ENCODE data around the gene SLC34A1. TPM values are rescaled to one million over a fixed set of nuclear protein-coding genes. Genes with fewer than 3 reads are reported as not detected.

Gene SLC34A1
- total RNA-seq, 1 donor from 2014 or later = not detected

DNA sequence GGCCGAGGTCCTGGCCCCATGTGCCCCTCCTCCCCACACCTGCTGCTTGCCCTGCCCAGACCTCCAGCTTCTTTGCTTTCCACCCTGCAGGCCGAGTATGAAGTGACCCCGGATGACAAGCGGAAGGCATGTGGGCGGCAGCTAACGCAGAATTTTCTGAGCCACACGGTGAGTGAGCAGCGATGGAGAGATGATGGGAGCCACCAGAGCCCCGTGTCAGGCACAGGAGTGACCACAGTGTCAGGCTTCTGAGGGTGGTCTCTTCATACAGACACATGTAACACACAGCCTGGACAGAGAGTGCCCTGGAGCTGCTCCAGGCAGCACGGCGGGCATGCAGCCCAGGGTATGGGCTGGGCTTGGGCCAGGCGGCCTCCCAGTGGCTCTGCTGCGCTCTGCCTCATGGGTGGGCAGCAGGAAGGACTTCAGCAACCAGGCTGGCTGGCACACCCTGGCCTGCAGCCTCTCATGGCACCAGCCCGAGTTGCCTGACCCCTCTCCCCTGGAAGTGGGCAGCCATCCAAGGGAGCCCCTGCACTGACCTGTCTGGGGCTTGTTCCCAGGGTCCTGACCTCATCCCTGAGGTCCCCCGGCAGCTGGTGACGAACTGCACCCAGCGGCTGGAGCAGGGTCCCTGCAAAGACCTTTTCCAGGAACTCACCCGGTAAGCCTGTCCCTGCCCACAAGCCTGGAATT is 48.1 kb downstream of the SLC34A1 start:
- no peak for DNase-seq (ENCODE audit: low spot score)

DNA sequence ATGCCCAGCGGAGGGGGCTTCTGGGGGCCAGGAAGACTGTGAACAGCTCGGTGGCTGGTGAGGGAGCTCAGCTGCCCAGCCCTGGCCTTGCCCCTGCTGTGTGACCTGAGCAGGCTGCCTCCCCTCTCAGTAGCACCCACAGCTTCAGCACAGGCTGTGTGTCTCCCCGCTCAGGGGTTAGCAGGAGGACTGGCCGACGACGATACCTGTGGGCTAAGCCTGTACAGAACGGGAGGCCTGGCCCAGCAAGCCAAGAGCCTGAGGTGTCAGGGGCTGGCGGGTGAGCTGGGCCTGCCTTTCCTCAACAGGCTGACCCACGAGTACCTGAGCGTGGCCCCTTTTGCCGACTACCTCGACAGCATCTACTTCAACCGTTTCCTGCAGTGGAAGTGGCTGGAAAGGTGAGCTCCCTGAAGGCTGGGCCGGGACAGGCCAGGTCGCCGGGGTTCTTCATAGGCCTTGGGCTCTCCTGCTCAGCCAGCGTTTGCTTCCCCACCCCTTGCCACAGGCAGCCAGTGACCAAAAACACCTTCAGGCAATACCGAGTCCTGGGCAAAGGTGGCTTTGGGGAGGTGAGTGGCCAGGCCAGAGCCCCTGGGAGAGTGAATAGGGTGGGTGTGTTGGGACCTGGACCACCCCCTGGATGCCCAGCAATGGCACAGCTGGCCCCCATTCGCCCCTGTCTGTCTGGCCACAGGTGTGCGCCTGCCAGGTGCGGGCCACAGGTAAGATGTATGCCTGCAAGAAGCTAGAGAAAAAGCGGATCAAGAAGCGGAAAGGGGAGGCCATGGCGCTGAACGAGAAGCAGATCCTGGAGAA is 48.8 kb downstream of the SLC34A1 start:
- no peak for DNase-seq (ENCODE audit: low spot score)

DNA sequence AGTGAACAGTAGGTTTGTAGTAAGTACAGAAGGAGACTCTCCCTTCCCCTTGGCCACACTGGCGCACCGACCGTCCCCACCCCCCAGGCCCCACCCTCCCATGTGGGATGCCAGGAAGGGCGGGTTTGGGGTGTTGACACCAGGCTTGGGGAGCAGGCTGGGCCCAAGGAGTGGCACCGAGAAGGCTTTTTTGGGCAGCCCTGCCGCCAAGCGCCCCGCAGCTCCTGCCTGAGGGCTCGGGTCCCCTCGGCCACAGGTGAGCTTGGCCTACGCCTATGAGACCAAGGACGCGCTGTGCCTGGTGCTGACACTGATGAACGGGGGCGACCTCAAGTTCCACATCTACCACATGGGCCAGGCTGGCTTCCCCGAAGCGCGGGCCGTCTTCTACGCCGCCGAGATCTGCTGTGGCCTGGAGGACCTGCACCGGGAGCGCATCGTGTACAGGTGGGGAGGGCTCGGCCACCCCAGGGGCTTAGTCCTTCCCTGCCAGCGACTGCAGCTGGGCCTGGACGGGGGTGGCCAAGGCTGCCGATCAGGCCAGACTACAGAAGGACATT is 49.5 kb downstream of the SLC34A1 start:
- DNase-seq (ENCODE audit: low spot score) = no peak

DNA sequence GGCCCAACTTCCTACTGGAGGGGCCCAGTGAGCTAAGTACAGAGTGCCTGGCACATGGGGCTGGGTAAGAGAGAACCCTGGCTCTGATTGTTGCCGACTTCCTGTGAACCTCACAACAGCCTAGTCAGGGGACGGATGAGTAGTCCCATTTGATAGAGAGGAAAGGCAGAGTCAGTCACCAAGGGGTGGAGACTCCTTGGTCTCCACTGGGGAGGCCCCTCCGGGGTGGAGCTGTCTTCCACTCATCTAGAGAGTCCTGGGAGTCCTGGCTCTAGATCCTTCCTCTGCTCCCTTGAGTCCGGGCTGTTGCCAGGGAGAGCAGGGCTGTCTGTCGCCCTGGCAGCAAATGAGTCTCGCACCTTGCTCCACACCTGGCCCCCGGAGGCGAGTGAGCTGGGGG is 50.2 kb downstream of the SLC34A1 start:
- no peak for DNase-seq (ENCODE audit: low spot score)

DNA sequence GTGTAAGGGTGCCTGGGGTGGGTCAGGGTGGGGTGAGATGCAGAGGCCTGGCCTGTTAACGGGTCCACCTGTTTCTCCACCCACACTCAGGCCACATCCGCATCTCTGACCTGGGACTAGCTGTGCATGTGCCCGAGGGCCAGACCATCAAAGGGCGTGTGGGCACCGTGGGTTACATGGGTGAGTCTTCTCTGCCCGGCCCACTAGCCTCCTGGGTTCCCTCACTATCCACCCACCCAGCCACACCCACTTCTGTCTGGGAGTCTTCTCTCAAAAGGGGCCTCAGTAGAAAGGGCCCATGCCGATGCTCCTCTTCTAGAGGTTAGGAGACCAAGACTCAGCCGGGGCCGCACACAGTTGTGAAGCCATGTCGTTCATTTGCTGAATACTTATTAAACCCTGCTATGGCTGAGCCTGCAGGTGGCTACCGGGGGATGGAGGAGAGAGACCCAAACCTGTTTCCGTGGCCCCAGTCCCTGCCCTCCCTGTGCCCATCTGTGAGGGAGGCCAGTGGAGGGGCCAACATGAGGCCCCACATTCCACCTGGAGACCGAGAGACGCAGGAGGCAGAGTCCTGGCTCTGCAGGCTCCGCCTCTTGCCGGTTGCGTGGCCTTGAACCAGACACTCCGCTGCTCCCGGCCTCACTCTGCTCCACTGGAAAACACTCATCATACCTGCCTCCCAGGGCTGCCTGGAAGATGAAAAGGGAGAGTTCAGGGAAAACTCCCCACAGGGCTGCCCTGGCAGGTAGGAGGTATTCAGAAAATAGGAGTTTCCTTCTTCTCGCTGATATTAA is 50.9 kb downstream of the SLC34A1 start:
- no peak for DNase-seq (ENCODE audit: low spot score)

DNA sequence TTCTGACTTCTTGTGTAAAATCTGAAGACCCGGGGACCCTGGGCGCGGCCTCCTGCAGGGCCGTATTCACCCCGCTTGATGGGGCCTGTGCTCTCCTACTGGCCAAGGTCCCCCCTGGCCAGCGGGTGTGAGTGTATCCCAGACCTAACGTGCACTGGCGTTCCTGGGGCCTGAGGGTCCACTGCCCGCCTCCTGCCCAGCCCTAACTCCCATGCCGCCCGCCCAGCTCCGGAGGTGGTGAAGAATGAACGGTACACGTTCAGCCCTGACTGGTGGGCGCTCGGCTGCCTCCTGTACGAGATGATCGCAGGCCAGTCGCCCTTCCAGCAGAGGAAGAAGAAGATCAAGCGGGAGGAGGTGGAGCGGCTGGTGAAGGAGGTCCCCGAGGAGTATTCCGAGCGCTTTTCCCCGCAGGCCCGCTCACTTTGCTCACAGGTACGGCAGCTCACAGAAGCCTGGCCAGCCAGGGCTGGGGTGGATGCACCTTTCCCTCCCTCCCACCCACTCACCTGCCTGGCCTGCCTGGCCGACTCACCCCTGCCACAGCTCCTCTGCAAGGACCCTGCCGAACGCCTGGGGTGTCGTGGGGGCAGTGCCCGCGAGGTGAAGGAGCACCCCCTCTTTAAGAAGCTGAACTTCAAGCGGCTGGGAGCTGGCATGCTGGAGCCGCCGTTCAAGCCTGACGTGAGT is 51.8 kb downstream of the SLC34A1 start:
- no peak for DNase-seq (ENCODE audit: low spot score)

DNA sequence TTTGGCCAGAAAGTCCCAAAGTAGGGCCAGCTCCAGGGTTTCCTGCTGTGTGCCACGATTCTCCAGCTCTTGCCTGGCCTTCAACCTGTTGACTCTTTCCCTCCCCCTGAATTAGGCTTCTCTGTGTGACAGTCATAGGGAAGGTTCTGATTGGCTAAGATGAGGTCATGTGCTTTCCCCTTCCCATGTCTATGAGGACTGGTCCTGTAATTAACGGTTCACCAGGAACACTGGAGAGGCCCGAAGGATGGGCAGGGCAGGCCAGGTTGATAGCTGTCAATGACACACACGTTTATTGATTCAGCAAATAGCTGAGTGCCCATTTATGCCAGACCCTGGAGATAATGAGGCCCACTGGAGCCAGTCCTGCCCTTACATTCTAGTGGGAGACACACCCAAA is 53.4 kb downstream of the SLC34A1 start:
- DNase-seq (ENCODE audit: low spot score) = no peak

DNA sequence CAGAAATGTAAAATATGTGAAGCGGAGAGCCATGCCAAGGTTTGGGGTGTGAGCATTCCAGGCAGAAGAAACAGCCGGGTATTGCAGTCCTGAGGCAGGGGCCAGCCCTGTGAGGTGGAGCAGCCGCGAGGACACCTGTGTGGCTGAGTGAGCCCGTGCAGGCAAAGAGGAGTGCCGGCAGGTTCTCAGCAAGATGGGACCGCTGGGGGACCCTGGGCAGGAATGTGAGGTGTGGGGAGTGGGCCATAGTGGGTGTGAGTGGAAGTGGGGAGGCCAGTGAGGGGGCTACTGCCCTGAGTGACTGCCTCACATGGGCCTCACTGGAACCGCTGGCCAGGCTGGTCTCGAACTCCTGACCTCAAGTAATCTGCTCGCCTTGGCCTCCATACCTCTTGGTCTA is 54.2 kb downstream of the SLC34A1 start:
- no peak for DNase-seq (ENCODE audit: low spot score)

DNA sequence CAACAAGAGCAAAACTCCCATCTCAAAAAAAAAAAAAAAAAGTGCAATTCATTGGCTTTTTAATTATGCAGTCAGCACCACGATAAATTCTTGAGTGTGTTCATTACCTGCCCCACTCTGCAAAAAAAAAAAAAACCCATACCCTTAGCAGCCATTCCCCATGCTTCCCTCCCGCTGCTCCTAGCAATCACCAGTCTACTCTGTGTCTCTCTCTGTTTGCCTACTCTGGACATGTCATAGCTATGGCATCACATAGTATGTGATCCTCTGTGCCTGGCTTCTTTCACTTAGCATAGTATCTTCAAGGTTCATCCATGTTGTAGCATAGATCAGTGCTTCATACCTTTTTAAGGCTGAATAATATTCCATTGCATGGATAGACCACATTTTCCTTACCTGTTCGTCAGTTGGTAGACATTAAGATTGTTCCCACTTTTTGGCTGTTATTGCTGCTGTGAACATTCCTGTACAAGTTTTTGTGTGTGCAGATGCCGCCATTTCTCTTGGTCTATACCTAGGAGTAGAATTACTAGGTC is 55.4 kb downstream of the SLC34A1 start:
- DNase-seq (ENCODE audit: low spot score) = no peak

DNA sequence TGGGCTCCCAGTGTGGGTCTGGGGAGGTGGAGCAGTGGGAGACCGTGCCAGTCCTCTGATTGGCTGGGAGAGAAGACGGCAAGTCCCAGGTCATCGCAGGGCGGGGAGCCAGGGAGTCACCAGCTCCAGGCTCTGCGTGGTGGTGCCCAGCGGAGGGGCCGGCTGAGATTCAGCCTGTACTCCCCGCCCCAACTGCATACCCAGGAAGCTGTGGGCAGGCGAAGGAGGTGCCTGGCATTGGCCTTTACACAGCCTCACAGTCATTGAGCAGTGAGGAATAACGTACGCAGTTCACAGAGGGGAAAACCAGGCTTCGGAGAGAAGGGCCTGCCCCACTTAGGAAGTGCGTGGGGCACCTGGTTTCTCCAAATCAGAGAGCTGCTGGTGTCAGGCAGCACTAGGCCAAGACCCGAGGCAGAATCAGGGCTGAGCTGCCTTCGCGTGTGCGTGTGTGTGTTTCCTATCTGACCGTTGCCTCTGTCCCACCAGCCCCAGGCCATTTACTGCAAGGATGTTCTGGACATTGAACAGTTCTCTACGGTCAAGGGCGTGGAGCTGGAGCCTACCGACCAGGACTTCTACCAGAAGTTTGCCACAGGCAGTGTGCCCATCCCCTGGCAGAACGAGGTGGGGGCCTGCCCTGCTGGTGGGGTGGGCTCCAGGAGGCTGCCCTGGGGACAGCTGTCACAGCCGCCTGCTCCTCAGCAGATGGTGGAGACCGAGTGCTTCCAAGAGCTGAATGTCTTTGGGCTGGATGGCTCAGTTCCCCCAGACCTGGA is 56.2 kb downstream of the SLC34A1 start:
- DNase-seq (ENCODE audit: low spot score) = no peak

DNA sequence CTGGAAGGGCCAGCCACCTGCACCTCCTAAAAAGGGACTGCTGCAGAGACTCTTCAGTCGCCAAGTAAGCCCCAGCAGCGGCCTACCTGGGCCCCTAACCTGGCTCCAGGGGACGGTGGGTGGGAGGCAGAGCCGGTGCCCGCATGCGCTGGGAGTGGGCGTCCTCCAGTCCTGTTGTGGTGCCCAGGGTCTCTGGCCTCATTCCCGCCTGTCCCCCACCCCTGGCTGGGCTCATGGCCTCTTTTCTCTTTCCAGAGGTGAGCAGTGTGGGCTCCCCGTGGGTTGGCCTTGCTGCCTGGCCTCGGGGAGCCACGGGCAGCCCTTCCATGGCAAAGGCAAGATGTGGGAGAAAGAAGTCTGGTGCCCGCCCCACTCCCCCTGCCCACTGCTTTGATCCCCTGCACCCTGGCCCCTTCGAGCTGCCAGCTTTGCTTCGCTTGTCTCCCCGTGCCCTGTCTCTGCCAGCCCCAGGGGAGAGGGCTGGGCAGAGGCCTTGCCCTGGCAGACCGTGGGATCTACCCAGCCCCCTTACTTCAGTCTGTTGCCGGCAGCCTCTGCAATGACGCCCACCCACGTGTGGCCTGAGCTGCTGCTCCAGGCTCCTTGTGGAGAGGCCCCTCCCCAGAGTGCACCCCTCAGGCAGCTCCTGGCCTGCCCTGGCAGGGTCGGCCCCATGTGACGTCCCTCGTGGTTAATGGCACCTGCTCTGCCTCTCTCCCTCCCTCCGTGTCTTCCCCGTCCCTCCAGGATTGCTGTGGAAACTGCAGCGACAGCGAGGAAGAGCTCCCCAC is 57.0 kb downstream of the SLC34A1 start:
- no peak for DNase-seq (ENCODE audit: low spot score)

DNA sequence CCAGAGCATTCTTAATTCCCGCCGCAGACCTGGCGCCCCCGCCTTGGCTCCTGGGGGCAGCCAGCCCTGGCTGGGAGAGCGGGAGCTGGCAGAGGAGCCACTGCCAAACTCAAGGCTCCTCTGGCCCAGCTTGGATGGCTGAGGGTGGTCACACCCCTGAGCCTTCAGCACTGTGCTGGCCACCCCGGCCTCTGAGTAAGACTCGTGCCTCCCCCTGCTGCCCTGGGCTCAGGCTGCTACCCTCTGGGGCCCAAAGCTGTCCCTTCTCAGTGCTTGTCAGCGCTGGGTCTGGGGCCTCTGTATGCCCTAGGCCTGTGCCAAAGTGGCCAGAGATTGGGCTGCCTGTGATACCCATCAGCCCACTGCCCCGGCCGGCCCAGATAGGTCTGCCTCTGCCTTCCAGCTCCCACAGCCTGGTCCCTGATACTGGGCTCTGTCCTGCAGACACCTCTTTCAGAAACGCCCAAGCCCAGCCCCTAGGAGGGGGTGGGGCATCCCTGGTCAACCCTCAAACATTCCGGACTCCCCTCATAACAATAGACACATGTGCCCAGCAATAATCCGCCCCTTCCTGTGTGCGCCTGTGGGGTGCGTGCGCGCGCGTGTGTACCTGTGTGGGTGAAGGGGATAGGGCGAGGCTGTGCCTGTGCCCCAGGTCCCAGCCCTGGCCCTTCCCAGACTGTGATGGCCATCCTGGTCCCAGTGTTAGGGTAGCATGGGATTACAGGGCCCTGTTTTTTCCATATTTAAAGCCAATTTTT is 58.0 kb downstream of the SLC34A1 start:
- no peak for DNase-seq (ENCODE audit: low spot score)

DNA sequence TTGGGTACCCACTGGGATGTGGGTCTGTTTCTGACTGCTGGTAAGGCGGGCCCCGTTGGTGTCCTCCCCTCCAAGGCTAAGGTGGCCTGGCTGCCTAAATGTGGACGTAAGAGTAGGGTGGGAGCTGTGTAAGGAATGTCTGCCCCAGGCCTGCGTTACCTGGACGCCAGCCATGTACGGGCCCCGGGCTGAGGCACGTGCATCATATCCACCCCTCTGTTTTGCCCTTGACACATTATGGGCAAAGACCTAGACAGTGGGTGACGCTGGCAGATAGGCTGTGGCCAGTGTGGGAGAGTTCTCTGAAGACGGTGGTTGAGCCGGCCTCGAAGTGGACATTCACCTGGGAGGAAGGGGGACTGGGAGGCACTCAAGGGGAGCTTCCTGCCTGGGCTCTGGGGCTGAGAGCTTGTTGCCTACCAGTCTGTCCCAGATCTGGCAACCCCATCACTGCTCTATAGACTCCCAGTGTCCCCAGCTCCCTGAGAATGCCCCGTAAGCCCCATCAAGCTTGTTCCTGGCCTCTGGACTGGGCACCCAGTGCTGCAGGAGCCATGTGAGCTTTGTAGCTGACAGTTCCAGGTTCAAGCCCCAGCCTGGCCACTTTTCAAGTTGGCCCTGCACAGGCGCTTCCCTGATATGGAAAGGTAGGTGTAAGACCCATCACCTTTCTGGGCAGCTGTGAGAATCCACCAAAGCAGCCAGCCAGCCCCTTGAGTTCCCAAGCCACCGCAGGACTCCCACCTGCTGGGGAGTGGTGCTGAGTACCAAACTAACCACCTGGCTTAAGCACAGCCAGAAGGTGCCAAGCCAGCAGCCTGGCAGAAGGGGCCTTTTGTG is 59.1 kb downstream of the SLC34A1 start:
- DNase-seq (ENCODE audit: low spot score) = no peak

DNA sequence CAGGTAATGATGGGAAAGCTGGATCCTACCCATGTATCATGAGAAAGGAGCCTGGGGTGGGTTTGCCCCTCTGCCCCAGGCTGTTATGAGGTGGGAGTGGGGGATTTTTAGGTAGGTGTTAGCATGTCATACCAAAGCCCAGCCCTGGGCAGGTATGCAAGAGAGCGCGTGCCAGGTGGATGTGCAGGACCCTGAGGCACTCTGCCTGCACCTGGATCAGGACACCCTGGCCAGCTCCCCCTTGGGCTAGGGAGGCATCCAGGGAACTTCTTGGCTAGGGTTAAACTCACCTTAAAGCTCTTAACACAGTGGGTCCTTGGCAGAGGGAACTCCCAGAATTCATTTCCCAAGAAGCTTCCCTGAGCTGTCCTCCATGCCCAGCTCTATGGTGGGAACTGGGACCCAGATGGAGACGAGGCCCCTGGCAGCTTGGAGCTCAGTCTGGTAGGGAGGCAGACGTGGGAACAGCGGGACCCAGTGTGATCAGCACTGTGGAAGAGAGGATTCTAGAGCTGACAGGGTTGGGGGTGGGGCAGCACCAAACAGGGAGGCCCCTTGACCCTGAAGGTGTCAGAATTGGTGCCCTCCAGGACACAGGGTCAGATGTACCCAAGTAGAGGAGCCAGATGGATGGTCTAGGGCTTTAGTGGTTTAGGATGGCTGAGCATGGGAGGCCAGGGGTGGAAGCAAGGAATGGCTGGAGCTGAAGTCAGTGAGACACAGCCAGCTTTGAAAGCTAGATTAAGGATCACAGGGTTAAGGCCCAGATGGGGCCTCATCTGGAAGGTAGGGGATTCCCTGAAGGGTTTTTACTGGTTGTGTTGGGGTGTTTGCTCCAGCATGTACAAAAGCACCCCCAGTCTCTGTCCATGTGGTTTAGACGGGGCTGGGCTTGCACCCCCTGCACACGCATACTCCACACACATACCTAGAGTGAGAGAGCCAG is 60.1 kb downstream of the SLC34A1 start:
- DNase-seq (ENCODE audit: low spot score) = no peak

DNA sequence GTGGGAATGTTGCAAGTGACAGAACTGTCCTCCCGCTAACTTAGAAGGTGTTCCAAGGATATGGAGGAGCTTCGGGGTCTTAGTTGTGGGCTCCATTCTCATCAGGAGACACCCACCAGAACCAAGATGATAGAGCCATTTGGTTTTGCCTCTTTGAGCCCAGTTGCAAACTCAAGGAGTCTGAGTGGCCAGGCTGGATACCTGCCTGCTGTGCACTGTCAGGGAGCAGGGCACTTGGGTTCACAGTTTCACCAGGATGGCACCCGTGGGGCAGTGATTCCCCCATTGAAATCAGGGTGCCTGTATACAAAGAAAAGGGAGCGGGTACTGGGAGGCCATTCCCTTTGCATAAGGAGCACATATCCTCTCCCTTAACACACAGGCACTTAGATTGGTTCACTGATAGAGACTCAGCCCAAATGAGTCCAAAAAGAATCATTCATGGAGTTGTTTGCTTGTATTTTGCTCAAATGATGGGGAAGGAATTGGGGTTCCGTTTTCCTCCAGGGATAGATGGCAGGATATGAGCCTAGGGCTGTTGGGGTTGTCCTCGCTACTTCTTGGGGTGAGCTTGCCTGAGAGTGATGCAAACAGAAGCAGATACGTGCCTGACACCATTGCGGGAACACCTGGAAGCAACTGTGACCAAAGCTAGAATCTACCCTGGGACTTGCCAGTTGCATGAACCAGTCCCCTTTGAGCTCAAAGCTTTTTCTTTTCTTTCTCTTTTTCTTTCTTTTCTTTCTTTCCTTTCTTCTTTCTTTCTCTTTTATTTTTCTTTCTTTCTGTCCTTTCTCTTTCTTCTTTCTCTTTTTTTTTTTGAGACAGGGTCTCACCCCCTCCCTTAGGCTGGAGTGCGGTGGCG is 61.0 kb downstream of the SLC34A1 start:
- no peak for DNase-seq (ENCODE audit: low spot score)

DNA sequence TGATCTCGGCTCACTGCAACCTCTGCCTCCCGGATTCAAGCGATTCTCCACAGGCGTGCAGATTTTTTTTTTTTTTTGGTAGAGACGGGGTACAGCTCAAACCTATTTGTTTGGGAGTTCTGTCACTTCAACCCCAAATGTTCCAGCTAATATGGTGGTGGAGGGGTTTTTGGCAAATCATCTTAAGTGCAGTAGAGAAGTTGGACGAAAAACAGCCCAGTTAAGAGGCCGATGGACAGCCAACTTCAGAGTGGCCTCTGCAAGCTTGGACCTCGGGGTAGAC is 61.6 kb downstream of the SLC34A1 start:
- DNase-seq (ENCODE audit: low spot score) = no peak
